ENCODE measurements around the gene GPATCH4. TPM values are rescaled to one million over a fixed set of nuclear protein-coding genes. Genes with fewer than 3 reads are reported as not detected.
A peak's percentile ranks its signal among the peaks of the same experiment; 100 is the strongest.

GPATCH4 gene
- total and polyA plus RNA-seq, 2 donors (not counting 1 experiment from before 2014, with no cell fraction given) = 11.3 to 38.3 TPM

DNA sequence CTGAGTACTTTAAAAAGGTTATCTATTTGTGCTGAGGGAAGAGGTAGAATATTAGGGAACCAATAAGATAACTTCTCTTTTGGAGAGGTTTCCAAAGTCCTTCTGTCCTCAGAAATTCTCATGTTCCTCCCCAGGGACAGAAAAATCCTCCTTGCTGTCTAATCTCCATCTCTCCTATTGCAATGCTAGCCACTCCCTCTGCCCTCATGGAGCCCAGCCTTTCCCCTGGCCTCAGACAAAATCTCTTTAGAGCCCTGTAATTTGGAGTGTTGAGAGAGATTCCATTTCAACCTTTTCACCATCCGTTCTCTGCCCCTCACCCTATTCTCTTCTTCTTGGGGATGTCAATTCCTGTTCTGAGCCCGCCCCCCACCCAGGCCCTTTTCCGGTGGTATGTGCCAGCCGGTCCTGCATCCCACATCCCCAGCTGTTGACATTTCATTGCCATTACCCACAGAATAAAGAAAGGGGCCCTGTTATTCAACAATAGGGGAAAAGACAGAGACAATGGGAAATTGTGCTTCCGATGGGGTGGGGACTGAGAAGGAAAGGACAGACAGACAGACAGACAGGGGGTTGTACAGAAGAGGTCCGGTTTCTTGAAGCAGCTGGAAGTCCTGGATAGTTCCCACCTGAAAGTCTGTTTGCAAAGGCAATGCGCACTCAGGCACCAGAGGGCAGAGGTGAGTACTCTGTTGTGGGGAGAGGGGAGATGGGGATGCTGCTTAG is 17.7 kb upstream of the GPATCH4 start, which contains the start of gene HAPLN2:
HAPLN2 (plus strand) TSS at position 563 of the 729 bp plus-strand sequence. CDS start 4,076 bp downstream, outside the sequence.
- ChIA-PET POLR2A (no interaction called here), CTCF (interaction anchor here (0.6 to 12.9 kb wide), 13 partner anchors 11 to 240 kb away, joined by 3 to 173 read pairs (median 6); partner anchors contain the start of gene NAXE)
- Histone ChIP-seq H4K20me1 (ENCODE audit: control insufficient read depth, insufficient read depth, low read length, poor library complexity, severe bottlenecking) (no peaks in the 10 kb centered on the region), H3K9me3 (ENCODE audit: control extremely low read depth in 1 of 3, control insufficient read depth in 2 of 3, insufficient read depth in 1 of 3, low read length in 2 of 3) (peaks cover 0 to 4% (median 0%) of the 10 kb centered on the region in 3 donors), H3K4me3 (ENCODE audit: control extremely low read depth in 1 of 5, extremely low read depth in 1 of 5, insufficient read depth in 1 of 5, low read depth in 2 of 5, low read length in 4 of 5) (no peak within 1 kb of the TSS), H3K27me3 (replicated peaks in 1 of 4; ENCODE audit: control extremely low read depth in 1 of 4, control insufficient read depth in 3 of 4, insufficient read depth in 4 of 4, low read length in 3 of 4) (peaks cover 0 to 66% (median 24%) of the 10 kb centered on the region in 4 experiments), H3K4me1 (ENCODE audit: control insufficient read depth in 2 of 2, insufficient read depth in 2 of 2, low read length in 2 of 2) (peaks cover 4 to 6% of the 10 kb centered on the region in 2 donors), H3K36me3 (replicated peaks in 1 of 2; ENCODE audit: control extremely low read depth in 1 of 2, control insufficient read depth in 1 of 2, extremely low read depth in 1 of 2, insufficient read depth in 2 of 2, low read length in 1 of 2) (no peaks in the 10 kb centered on the region), H3K79me2 (ENCODE audit: control insufficient read depth, insufficient read depth, low read length) (no peaks in the 10 kb centered on the region), H2AFZ (ENCODE audit: insufficient read depth, low read depth, low read length, poor library complexity, severe bottlenecking) (no peak within 1 kb of the TSS), H3K27ac (ENCODE audit: low read length in 2 of 2) (no peak within 1 kb of the TSS), H3K9ac (ENCODE audit: low read length) (no peak within 1 kb of the TSS), H3K4me2 (replicated peaks; ENCODE audit: low read depth, low read length, poor library complexity, severe bottlenecking) (no peak within 1 kb of the TSS)
- intact Hi-C loops (cut with micrococcal nuclease) = no loop called here
- Mint-ChIP-seq H3K4me1 (peaks cover 4% of the 10 kb centered on the region), H3K9me3 (ENCODE audit: insufficient read depth) (no peaks in the 10 kb centered on the region), H3K27me3 (peaks cover 65% of the 10 kb centered on the region), H3K4me3 (no peak within 1 kb of the TSS), H3K27ac (no peak within 1 kb of the TSS)
- 8% methylated on average over 2 of the region's 7 CpGs for WGBS (ENCODE audit: insufficient coverage)
- TF ChIP-seq, protein P1, sequence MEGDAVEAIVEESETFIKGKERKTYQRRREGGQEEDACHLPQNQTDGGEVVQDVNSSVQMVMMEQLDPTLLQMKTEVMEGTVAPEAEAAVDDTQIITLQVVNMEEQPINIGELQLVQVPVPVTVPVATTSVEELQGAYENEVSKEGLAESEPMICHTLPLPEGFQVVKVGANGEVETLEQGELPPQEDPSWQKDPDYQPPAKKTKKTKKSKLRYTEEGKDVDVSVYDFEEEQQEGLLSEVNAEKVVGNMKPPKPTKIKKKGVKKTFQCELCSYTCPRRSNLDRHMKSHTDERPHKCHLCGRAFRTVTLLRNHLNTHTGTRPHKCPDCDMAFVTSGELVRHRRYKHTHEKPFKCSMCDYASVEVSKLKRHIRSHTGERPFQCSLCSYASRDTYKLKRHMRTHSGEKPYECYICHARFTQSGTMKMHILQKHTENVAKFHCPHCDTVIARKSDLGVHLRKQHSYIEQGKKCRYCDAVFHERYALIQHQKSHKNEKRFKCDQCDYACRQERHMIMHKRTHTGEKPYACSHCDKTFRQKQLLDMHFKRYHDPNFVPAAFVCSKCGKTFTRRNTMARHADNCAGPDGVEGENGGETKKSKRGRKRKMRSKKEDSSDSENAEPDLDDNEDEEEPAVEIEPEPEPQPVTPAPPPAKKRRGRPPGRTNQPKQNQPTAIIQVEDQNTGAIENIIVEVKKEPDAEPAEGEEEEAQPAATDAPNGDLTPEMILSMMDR (IDR thresholded peaks at IDR 0.05) = peak; percentile 33
- no peak for TF ChIP-seq EZH2 (IDR thresholded peaks at IDR 0.05; ENCODE audit: borderline replicate concordance, insufficient read depth, low read depth, low read length, poor library complexity, severe bottlenecking)
- peak; percentile 49 for ATAC-seq (ENCODE audit: low read depth)
- peak; percentile 39 for DNase-seq

DNA sequence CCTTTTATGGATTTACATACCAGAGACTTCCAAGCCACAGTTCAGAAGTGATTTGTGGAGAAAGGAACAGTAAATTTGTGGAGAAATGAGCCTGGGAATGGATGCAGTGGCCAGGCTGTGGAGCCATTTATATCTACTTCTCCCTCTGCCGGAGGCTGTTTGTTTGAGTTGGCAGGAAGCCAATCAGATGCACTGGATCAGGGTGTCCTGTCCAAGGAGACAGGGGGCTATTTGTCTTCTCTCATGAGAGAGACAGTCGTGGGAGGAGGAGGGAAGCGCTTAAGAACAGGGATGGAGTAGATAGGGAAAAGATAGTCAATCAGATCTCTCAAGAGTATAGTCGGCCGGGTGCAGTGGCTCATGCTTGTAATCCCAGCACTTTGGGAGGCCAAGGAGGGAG is 15.2 kb upstream of the GPATCH4 start:
- Histone ChIP-seq H3K9me3 (ENCODE audit: control extremely low read depth in 1 of 3, control insufficient read depth in 2 of 3, insufficient read depth in 1 of 3, low read length in 2 of 3) (no peaks in the 10 kb centered on the region), H3K79me2 (ENCODE audit: control insufficient read depth, insufficient read depth, low read length) (no peaks in the 10 kb centered on the region), H3K4me3 (ENCODE audit: control extremely low read depth in 1 of 5, extremely low read depth in 1 of 5, insufficient read depth in 1 of 5, low read depth in 2 of 5, low read length in 4 of 5) (no peak overlapping the region), H3K4me1 (ENCODE audit: control insufficient read depth in 2 of 2, insufficient read depth in 2 of 2, low read length in 2 of 2) (no peaks in the 10 kb centered on the region), H2AFZ (ENCODE audit: insufficient read depth, low read depth, low read length, poor library complexity, severe bottlenecking) (no peak overlapping the region), H3K4me2 (replicated peaks; ENCODE audit: low read depth, low read length, poor library complexity, severe bottlenecking) (no peak overlapping the region), H3K27me3 (replicated peaks in 1 of 4; ENCODE audit: control extremely low read depth in 1 of 4, control insufficient read depth in 3 of 4, insufficient read depth in 4 of 4, low read length in 3 of 4) (peaks cover 0 to 53% (median 19%) of the 10 kb centered on the region in 4 experiments), H4K20me1 (ENCODE audit: control insufficient read depth, insufficient read depth, low read length, poor library complexity, severe bottlenecking) (no peaks in the 10 kb centered on the region), H3K27ac (ENCODE audit: low read length in 2 of 2) (no peak overlapping the region), H3K36me3 (replicated peaks in 1 of 2; ENCODE audit: control extremely low read depth in 1 of 2, control insufficient read depth in 1 of 2, extremely low read depth in 1 of 2, insufficient read depth in 2 of 2, low read length in 1 of 2) (no peaks in the 10 kb centered on the region), H3K9ac (ENCODE audit: low read length) (no peak overlapping the region)
- Mint-ChIP-seq H3K4me1 (no peaks in the 10 kb centered on the region), H3K27ac (no peak overlapping the region), H3K4me3 (no peak overlapping the region), H3K27me3 (peaks cover 55% of the 10 kb centered on the region), H3K9me3 (ENCODE audit: insufficient read depth) (no peaks in the 10 kb centered on the region)
- WGBS (ENCODE audit: insufficient coverage) = 17% methylated on average over 4 of the region's 5 CpGs
- POLR2A ChIA-PET = no interaction called here
- CTCF ChIA-PET = interaction anchor here (1.0 to 2.0 kb wide), 2 partner anchors 8 to 32 kb away, joined by 3 to 12 read pairs; no protein-coding TSS in a partner anchor
- ATAC-seq (ENCODE audit: low read depth) (no peak), DNase-seq (no peak)
- TF ChIP-seq EZH2 (IDR thresholded peaks at IDR 0.05; ENCODE audit: borderline replicate concordance, insufficient read depth, low read depth, low read length, poor library complexity, severe bottlenecking) = no peak
- TF ChIP-seq, protein P1 (IDR thresholded peaks at IDR 0.05) = no peak
- intact Hi-C loops (cut with micrococcal nuclease) = no loop called here
